ENCODE results near the gene MRTFB. TPM values are rescaled to one million over a fixed set of nuclear protein-coding genes. Genes with fewer than 3 reads are reported as not detected.

Gene MRTFB
- total RNA-seq, 1 experiment from 2014 or later: 71.5 TPM

DNA sequence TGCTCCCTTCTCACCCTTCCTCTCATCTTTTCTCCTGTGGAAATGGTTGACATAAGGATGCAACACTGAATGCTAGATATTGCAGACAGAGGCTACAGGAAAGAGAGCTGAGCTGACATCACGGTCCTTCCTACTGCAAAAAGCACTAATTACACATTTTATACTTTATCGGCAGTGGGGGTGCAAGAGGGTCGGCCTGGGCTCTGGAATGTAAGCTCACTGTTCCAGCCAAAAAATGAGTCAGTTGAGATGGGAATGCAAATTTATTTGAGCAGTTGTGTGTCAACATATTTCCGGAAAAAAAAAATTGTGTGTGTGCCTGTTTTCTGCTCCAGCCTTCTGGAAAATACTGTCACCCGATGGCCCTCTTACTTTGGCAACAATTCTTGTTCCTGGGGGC lies 14.1 kb upstream of the MRTFB start:
- H3K27ac ChIP-seq: no peak overlapping the region
- ChIA-PET POLR2A (ENCODE audit: unreplicated experiment) (no interaction called here), CTCF (no interaction called here)
- H3K4me1 ChIP-seq (replicated peaks; ENCODE audit: insufficient read depth): no peaks in the 10 kb centered on the region
- no peaks in the 10 kb centered on the region for H4K20me1 ChIP-seq (ENCODE audit: insufficient read depth)
- no peaks in the 10 kb centered on the region for H3K9me2 ChIP-seq (ENCODE audit: insufficient read depth)
- DNase-seq: no peak
- no peak overlapping the region for H3K4me3 ChIP-seq
- no peak overlapping the region for H2AFZ ChIP-seq
- peaks cover 3% of the 10 kb centered on the region; the same call in 1 of the 2 replicates for H3K9me3 ChIP-seq (ENCODE audit: insufficient read depth, low read depth)
- H3K27me3 ChIP-seq (ENCODE audit: insufficient read depth, low read depth): no peaks in the 10 kb centered on the region
- BruUV-seq (replicated peaks): no TSS peak
- no peak for TF ChIP-seq EZH2 (IDR thresholded peaks at IDR 0.05; ENCODE audit: low read depth)
- TF ChIP-seq, protein P1, sequence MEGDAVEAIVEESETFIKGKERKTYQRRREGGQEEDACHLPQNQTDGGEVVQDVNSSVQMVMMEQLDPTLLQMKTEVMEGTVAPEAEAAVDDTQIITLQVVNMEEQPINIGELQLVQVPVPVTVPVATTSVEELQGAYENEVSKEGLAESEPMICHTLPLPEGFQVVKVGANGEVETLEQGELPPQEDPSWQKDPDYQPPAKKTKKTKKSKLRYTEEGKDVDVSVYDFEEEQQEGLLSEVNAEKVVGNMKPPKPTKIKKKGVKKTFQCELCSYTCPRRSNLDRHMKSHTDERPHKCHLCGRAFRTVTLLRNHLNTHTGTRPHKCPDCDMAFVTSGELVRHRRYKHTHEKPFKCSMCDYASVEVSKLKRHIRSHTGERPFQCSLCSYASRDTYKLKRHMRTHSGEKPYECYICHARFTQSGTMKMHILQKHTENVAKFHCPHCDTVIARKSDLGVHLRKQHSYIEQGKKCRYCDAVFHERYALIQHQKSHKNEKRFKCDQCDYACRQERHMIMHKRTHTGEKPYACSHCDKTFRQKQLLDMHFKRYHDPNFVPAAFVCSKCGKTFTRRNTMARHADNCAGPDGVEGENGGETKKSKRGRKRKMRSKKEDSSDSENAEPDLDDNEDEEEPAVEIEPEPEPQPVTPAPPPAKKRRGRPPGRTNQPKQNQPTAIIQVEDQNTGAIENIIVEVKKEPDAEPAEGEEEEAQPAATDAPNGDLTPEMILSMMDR (conservative IDR thresholded peaks at IDR 0.05): no peak
- H3K79me2 ChIP-seq (ENCODE audit: low read depth): no peaks in the 10 kb centered on the region
- intact Hi-C loops (cut with micrococcal nuclease; ENCODE audit: unreplicated experiment): no loop called here
- H3K4me2 ChIP-seq: no peak overlapping the region
- no peaks in the 10 kb centered on the region; the same call in 1 of the 2 replicates for H3F3A ChIP-seq (ENCODE audit: insufficient read depth, low read depth)
- no peaks in the 10 kb centered on the region for H3K36me3 ChIP-seq (ENCODE audit: low read depth)

DNA sequence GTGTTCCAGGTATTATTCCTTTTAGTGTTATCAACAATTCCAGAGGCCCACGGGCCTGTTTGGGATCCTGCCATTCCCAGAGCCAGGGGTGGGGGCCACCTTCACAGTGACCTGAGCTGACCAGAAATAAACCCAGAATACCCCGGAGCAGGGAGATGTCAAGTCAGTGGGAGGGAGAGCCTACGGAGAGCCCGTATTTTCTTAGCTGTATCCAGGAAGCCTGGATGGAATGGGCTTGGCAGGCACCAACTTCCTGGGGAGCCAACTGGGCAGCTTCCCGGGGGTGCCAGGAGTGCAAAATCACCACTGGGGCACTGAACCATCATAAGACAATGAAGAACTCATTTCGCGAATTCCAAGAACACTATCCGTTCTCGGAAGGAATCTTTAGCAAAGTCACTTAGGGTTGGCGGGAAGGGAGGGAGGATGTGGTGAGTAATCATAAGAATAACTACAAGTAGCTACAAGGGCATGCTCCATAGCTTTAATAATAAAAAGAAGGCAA lies 13.2 kb upstream of the MRTFB start:
- Histone ChIP-seq H3K27me3 (ENCODE audit: insufficient read depth, low read depth) (no peaks in the 10 kb centered on the region), H2AFZ (no peak overlapping the region), H3K36me3 (ENCODE audit: low read depth) (no peaks in the 10 kb centered on the region), H3F3A (ENCODE audit: insufficient read depth, low read depth) (no peaks in the 10 kb centered on the region; the same call in 1 of the 2 replicates), H3K4me2 (no peak overlapping the region), H3K9me3 (ENCODE audit: insufficient read depth, low read depth) (peaks cover 3% of the 10 kb centered on the region; the same call in 1 of the 2 replicates), H3K27ac (no peak overlapping the region), H4K20me1 (ENCODE audit: insufficient read depth) (no peaks in the 10 kb centered on the region), H3K4me1 (replicated peaks; ENCODE audit: insufficient read depth) (no peaks in the 10 kb centered on the region), H3K4me3 (no peak overlapping the region), H3K79me2 (ENCODE audit: low read depth) (no peaks in the 10 kb centered on the region), H3K9me2 (ENCODE audit: insufficient read depth) (no peaks in the 10 kb centered on the region)
- ChIA-PET CTCF (interaction anchor here (0.7 kb wide), 1 partner anchor 34 kb away, joined by 9 read pairs; no protein-coding TSS in a partner anchor), POLR2A (ENCODE audit: unreplicated experiment) (no interaction called here)
- no peak for DNase-seq
- intact Hi-C loops (cut with micrococcal nuclease; ENCODE audit: unreplicated experiment): no loop called here
- BruUV-seq (replicated peaks): no TSS peak
- no peak for TF ChIP-seq EZH2 (IDR thresholded peaks at IDR 0.05; ENCODE audit: low read depth)
- TF ChIP-seq, protein P1 (conservative IDR thresholded peaks at IDR 0.05): no peak

DNA sequence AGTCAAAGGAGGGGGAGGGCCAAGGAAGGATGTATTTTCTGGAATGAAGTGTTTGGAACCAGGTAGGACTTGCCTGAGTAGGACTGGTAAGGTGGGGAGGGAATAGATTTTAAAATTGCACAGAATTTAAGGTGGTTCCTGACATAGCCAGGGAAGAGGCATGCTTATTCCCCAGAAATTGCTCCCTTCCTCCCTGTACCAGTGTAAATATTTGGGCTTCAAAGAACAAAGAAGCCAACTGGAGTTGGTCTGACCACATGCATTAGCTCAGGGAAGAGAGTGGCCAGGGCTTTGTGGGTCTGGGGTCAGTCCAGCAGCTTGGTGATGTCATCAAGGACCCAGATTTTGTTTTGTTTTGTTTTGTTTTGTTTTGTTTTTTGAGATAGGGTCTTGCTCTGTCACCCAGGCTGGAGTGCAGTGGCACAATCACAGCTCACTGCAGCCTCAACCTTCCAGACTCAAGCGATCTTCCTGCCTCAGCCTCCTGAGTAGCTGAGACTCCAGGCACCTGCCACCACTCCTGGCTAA lies 9.3 kb upstream of the MRTFB start:
- Histone ChIP-seq H4K20me1 (ENCODE audit: insufficient read depth) (no peaks in the 10 kb centered on the region), H3F3A (ENCODE audit: insufficient read depth, low read depth) (no peaks in the 10 kb centered on the region; the same call in 1 of the 2 replicates), H3K27ac (no peak overlapping the region), H3K4me1 (replicated peaks; ENCODE audit: insufficient read depth) (no peaks in the 10 kb centered on the region), H2AFZ (no peak overlapping the region), H3K4me3 (no peak overlapping the region), H3K79me2 (ENCODE audit: low read depth) (no peaks in the 10 kb centered on the region), H3K4me2 (no peak overlapping the region), H3K9me2 (ENCODE audit: insufficient read depth) (no peaks in the 10 kb centered on the region), H3K9me3 (ENCODE audit: insufficient read depth, low read depth) (peaks cover under 1% of the 10 kb centered on the region), H3K36me3 (ENCODE audit: low read depth) (no peaks in the 10 kb centered on the region), H3K27me3 (ENCODE audit: insufficient read depth, low read depth) (no peaks in the 10 kb centered on the region)
- BruUV-seq (replicated peaks): no TSS peak
- intact Hi-C loops (cut with micrococcal nuclease; ENCODE audit: unreplicated experiment): no loop called here
- ChIA-PET POLR2A (ENCODE audit: unreplicated experiment) (no interaction called here), CTCF (no interaction called here)
- DNase-seq: no peak
- TF ChIP-seq, protein P1 (conservative IDR thresholded peaks at IDR 0.05): no peak
- TF ChIP-seq EZH2 (IDR thresholded peaks at IDR 0.05; ENCODE audit: low read depth): no peak

Measured in PC-9 (cell line).